HG02610 (cell line): ENCODE results near the gene C1QTNF9B.
"Not testable (repeated sequence)": the region's sequence is repeated elsewhere in the genome, so short reads cannot be mapped to it uniquely, and the experiment has no call there.

Experiments used
- ATAC-seq: cut with Tn5 transposase; IDR thresholded peaks from one replicate; pipeline ENCODE4 v1.9.1; 2021; ENCODE audit warnings: mild to moderate bottlenecking, moderate library complexity; ENCODE audit not compliant: unreplicated experiment

C1QTNF9B gene

DNA sequence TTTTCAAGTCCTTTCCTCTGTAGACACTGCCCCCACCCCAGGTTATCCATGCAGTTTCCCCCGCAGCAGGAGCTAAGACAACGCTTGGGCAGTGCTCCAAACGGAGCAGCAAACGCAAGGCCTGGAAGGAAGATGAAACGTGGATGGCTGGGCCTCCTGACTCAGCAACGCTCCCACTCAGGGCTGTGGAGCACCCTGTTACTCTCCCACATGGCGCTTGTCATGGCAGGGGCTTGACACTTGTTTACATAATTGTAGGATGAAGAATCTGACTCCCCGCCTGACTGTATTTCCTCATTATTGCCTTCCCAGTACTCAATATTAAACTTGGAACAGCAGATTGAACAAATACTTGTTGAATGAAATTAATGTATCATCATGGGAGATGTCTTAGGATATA, 799 bp upstream of the C1QTNF9B start:
- ATAC-seq: no peak

DNA sequence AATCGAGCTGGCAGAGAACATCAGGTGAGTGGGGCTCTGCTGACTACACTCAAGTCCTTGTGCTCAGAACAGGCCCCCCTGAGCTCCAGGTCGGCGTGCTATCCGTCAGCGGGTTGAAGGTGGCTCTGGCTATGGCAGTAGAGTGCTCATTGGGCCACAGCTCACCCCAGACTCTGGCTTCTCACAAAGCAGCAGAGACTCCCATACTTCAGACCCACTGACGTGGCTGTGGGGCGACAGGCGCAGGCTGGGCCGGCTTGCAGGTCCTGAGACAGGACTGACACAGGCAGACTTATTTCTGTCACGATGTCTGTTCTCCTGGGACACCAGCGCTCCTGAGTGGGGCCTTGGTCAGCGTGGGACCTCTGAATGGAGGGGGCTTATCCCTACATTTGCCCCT, 2.6 kb downstream of the C1QTNF9B start:
- not testable (repeated sequence) for ATAC-seq

GRCh38 chr13:23893791-23894190, 3.5 kb downstream of the C1QTNF9B start:
- not testable (repeated sequence) for ATAC-seq

- peak; percentile 21 for ATAC-seq
These were observed 7.4 kb downstream of the C1QTNF9B start for GRCh38 chr13:23889615-23890607.

- ATAC-seq: peak; percentile 94
These were observed 8.4 kb downstream of the C1QTNF9B start, which contains the start of gene MIPEP for GRCh38 chr13:23888658-23889614. TSS of gene MIPEP (minus strand) at chr13:23889400. CDS start at chr13:23889320, 80 bp downstream.

DNA sequence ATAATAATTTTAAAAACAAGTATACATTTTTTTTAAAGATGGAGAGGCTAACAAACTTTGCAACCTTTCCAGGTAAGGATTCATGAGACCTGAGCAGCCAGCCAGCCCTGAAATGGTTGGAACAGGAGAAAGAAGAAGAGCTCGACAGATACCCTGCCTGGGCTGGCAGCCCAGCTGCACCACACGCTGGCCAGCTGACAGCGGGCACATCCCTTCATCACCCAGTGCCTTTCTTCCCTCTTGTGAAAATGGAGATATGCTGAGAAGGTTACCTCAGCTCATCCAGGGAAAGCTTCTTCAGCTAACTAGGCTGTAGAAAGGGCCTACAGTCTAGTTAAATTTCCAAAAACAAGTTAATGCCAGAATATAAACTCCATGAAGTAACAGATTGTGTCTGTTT, 12.9 kb downstream of the C1QTNF9B start:
- not testable (repeated sequence) for ATAC-seq

GRCh38 chr13:23883255-23883654, 14.0 kb downstream of the C1QTNF9B start:
- no peak for ATAC-seq

GRCh38 chr13:23881402-23881800, 15.9 kb downstream of the C1QTNF9B start:
- not testable (repeated sequence) for ATAC-seq

GRCh38 chr13:23880493-23881401, 16.6 kb downstream of the C1QTNF9B start:
- not testable (repeated sequence) for ATAC-seq

DNA sequence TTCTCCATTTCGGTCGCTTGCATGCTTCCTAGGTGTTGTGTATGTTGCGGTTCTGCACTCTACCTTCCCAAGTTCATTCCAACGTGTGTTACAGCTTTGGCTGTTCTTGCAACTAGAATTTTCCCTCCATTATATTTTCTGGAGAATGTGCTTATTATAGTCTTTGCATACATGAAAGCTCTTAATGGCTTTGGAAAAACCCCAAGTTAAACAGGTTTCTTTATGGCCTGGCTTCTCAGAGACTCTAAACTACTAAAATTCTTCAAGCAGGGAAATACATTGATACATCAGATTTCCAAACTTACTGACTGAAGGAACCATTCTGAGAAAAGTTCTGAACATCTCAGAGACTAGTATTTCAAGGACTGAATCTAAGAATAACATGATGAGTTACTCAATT, 20.0 kb downstream of the C1QTNF9B start:
- no peak for ATAC-seq

DNA sequence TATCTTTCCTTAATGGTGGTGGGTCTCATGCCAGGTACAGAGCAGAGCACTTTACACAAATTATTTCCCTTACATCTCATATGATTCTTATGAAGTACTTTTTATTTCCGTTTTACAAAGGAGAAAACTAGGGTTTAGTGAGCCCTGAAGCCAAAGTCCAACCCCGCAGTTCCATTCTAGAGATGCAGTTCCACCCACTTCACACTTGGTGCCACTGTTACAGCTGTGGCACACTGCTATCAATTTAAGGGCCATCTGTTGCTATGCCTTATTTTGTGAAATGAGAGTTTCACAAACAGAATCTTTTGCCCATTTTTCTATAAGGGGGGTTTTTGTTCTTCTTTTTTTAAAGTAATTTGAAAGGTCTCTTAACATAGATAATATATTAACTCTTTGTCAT, 21.0 kb downstream of the C1QTNF9B start:
- ATAC-seq: no peak

DNA sequence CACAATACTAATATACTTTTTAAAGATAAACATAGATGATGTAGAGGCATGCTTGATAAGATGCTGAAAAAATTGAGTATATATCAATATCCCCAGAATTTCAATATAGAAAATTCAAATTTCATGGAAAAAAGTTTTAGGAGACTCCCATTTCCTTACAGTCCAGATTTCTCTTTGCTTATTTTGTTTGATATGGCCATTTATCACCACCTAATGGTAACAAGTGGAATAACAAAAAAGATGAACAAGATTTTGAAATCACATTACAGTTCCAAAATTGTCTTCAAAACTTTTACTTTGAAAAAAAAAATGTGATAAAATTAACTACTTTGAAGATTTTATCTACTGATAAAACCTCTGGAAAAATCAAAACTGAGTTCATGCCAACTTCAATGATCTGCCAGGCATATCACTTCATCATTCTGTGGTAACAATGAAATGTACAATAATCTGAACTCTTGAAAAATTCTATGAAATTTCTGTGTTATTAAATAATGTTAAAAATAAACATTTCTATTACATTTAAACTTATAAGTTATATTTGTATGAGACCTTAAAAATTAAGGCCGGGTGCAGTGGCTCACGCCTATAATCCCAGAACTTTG, 25.6 kb downstream of the C1QTNF9B start:
- ATAC-seq: no peak

DNA sequence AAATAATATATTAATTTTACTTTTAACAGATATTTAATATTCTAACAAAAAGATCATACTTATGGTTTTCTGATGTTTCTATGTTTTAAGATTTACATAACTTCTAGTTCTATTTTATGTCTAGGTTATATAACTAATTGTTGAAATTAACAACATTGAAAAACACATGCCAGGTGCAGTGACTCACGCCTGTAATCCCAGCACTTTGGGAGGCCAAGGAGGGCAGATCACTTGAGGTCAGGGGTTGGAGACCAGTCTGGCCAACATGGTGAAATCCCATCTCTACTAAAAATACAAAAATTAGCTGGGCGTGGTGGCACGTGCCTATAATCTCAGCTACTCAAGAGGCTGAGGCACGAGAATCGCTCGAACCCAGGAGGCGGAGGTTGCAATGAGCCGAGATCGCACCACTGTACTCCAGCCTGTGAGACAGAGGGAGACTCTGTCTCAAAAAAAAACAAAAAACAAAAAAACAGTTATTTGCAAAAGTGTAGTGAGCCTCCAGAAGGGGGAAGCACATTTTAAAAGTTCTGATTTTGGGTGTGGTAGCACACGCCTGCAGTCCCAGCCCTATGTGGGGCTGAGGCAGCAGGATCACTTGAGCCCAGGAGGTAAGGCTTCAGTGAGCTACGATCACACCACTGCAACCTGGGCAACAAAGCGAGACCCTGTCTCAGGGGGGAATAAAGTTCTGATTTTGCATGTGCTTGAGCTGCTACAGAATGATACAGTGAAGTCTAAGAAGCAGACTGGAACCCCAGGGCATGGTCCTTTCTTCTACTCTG, 26.8 kb downstream of the C1QTNF9B start:
- no peak for ATAC-seq

- ATAC-seq: no peak
These were observed 28.8 kb downstream of the C1QTNF9B start for GRCh38 chr13:23868521-23868920.

DNA sequence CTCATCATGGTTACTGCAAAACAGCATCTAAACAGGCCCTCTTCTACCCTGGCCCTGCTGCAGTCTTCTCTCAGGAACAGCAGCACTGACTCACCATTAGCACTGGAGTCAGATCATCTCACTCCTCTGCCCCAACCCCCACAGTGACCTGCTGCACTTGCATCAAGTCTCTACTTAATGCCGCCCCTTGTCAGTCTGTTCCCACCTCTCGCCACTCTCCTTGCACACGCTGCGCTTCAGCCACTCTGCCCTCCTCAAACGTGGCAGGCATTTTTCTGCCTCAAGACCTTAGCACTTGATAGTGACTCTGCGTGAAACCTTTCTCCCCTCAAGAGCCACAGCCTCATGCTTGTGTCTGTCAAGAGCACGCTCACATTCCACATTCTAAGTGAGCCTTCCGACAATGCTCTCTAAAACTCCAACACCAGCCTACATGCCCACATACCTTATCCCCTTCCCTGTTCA, 30.2 kb downstream of the C1QTNF9B start:
- no peak for ATAC-seq

DNA sequence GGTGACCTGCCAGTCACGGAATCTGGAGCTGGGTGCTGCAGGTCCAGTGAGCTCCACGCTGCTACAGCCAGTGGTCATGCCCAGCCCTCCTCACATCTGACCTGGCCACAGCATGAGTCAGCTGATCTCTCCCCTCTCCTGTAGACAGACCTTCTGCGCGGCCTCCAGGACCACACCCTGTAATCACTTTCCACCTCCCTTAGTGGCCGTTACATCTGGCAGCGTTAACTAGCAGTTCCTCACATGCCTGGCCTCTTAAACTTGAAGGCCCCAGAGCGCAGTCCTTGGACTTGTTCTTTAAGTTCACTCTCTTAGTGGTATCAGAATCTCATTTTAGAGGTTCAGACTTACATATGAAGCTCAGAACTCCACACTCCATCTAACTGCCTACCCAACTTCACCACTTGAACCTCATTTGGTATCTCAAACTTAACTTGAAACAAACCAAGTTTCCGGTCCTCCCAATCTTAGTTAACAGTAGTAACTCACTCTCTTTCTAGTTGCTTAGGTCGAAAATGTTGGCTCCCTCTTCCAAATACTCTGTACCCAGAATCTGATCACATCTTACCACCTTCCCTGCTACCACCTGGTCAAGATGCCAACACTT, 30.8 kb downstream of the C1QTNF9B start:
- ATAC-seq: no peak

DNA sequence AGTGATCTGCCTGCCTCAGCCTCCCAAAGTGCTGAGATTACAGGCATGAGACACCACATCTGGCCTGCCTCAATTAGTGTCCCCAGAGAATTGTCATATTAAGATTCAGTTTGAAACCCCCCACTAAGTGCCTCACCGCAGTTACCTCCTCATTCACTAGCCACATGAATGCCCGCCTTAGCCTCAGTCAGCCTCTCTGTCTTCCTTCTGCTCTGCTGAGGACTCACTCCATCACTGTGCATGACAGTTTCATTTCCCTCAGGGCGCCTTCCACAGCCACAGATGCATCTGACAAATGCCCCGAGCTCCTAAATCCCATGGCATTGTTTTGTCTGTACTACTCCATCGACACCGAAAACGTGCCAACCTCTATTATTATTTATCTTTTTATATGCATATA, 31.4 kb downstream of the C1QTNF9B start:
- ATAC-seq: no peak

- no peak for ATAC-seq
These were observed 32.3 kb downstream of the C1QTNF9B start for GRCh38 chr13:23865026-23865425.
